22Rv1 (cell line): ENCODE measurements around the gene LMF2.

Source experiments
- CTCF ChIP-seq: fragments of 450-650 bp; IDR thresholded peaks from 2 replicates; pipeline ENCODE4 v1.5.1; 2017; ENCODE audit warnings: mild to moderate bottlenecking
- ZFX ChIP-seq: fragments of 450-650 bp; IDR thresholded peaks from 2 replicates; pipeline ENCODE4 v1.6.1; 2017; ENCODE audit warnings: antibody characterized with exemption, borderline replicate concordance

DNA sequence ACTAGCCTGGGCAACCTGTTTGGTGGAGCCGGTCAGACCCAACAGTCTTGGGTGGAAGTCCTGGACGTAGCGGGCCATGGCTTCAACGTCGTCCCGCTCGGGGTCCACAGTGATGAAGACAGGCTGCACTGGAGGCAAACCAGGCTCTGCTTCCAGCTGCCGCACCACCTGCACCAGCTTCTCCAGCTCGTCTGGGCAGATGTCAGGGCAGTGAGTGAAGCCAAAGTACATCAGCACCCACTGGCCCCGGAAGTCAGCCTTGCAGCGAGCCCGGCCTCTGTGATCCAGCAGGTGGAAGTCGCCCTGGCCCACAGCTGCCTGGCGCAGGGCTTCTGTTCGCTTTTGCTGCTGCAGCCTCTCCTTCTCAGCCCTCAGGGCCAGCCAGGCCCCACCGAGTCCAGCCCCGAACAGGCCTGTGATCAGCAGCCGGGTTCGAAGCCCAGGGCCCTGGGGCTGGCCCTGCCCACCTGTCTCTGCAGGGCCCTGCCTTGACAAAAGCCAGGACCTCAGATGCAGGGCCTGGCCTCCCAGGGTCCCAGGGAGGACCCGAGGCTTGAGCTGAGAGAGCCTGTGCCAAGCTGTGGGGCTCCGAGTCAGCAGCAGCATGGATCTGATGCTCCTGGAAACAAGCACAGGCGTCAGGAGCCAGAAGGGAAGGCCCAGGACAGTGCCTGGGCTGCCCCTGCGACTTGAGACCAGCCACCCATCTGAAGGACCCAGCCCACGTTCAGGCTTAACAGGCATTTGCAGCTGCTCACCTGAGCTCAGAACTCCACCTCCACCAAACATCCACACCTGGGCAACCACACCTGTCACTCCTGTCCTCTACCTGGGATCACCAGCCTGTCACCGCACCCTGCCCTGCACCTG, 16.5 kb upstream of the LMF2 start:
- TF ChIP-seq CTCF, result no peak
- TF ChIP-seq ZFX, result no peak
